OCI-LY7 (cell line): ENCODE results near the gene RPS8. TPM values are rescaled to one million over a fixed set of nuclear protein-coding genes. Genes with fewer than 3 reads are reported as not detected.
"Not testable (repeated sequence)": the region's sequence is repeated elsewhere in the genome, so short reads cannot be mapped to it uniquely, and the experiment has no call there.

Experiments
- BruUV-seq: library from RNA; stranded (reverse); fragments of 400-500 nt; replicated peaks from 2 replicates; lab custom pipeline; 2021; lab: Mats Ljungman, UMichigan
- CTCF ChIA-PET: fragments of 300-600 bp; sonication (Branson Sonifier 250); formaldehyde crosslinking; loops from one replicate; lab custom pipeline; 2022; ENCODE audit warnings: antibody characterized with exemption; ENCODE audit not compliant: unreplicated experiment; lab: Charles Lee
- POLR2A ChIA-PET: fragments of 300-600 bp; sonication (Branson Sonifier 250); formaldehyde crosslinking; loops from one replicate; lab custom pipeline; 2022; ENCODE audit warnings: antibody characterized with exemption; lab: Charles Lee
- DNase-seq: peaks from one replicate; pipeline ENCODE4 v3.0.0-alpha.2; 2015; ENCODE audit warnings: low spot score
- H2AFZ ChIP-seq: fragments of 200-600 bp; sonication (generic), shearing (Covaris generic); 2 replicates; pipeline ENCODE4 v1.6.1; 2014; ENCODE audit warnings: mild to moderate bottlenecking, antibody characterized with exemption, low read length, moderate library complexity
- H3K27ac ChIP-seq: fragments of 200-600 bp; sonication (generic); 2 replicates; pipeline ENCODE4 v1.5.1; 2014; ENCODE audit warnings: mixed run types, low read depth, mild to moderate bottlenecking, moderate library complexity, low read length, inconsistent platforms; ENCODE audit not compliant: poor library complexity, severe bottlenecking
- H3K36me3 ChIP-seq: fragments of 200-600 bp; sonication (generic); 2 replicates; pipeline ENCODE4 v1.6.1; 2014; ENCODE audit warnings: mild to moderate bottlenecking, antibody characterized with exemption, low read length, moderate library complexity, mixed read lengths; ENCODE audit not compliant: insufficient read depth
- H3K4me1 ChIP-seq: fragments of 200-600 bp; sonication (generic); 2 replicates; pipeline ENCODE4 v1.5.1; 2014; ENCODE audit warnings: mild to moderate bottlenecking, low read length; ENCODE audit not compliant: insufficient read depth, poor library complexity, severe bottlenecking
- H3K4me2 ChIP-seq: fragments of 200-600 bp; sonication (generic); 2 replicates; pipeline ENCODE4 v1.6.1; 2014; ENCODE audit warnings: mild to moderate bottlenecking, low read length
- H3K4me3 ChIP-seq: fragments of 200-600 bp; sonication (generic); 2 replicates; pipeline ENCODE4 v1.5.1; 2014; ENCODE audit warnings: mild to moderate bottlenecking, low read depth, low read length; ENCODE audit not compliant: poor library complexity, severe bottlenecking
- H3K79me2 ChIP-seq: fragments of 200-600 bp; sonication (generic); 2 replicates; pipeline ENCODE4 v1.6.1; 2016; ENCODE audit warnings: low read depth, mild to moderate bottlenecking, low read length, moderate library complexity, mixed read lengths; ENCODE audit not compliant: insufficient read depth
- H3K9me2 ChIP-seq: fragments of 200-600 bp; sonication (generic); 2 replicates; pipeline ENCODE4 v1.6.1; 2016; ENCODE audit warnings: mild to moderate bottlenecking, low read length, mixed read lengths; ENCODE audit not compliant: insufficient read depth
- H3K9me3 ChIP-seq: fragments of 200-600 bp; sonication (generic); 2 replicates; pipeline ENCODE4 v1.6.1; 2014; ENCODE audit warnings: mild to moderate bottlenecking, mixed run types, low read length, mixed read lengths
- H4K20me1 ChIP-seq: fragments of 200-600 bp; sonication (generic); 2 replicates; pipeline ENCODE4 v1.6.1; 2014; ENCODE audit warnings: mild to moderate bottlenecking, antibody characterized with exemption, low read length, moderate library complexity, mixed read lengths; ENCODE audit not compliant: insufficient read depth
- EZH2phosphoT487 ChIP-seq: fragments of 200-600 bp; sonication (generic); IDR thresholded peaks from 2 replicates; pipeline ENCODE4 v1.6.1; 2018; ENCODE audit warnings: low read depth, borderline replicate concordance, mild to moderate bottlenecking, mixed run types, antibody characterized with exemption, low read length, moderate library complexity, mixed read lengths
- intact Hi-C: fragments of 100-400 bp; cut with micrococcal nuclease; formaldehyde crosslinking; loops from one replicate; pipeline ENCODE4 v1.10.0; 2022; ENCODE audit not compliant: unreplicated experiment
- total RNA-seq, 2 experiments: library from RNA; depleted of rRNA in 1 of 2; stranded (reverse); fragments of >200 nt in 1 of 2; shearing (Covaris generic) in 1 of 2; gene quantifications; 2 replicates each; pipeline ENCODE4 v1.2.3, GENCODE V29; 2014 to 2022
- TF ChIP-seq, protein P1 (sequence below): fragments of 200-600 bp; sonication (generic); conservative IDR thresholded peaks from 2 replicates; pipeline ENCODE4 v1.5.1; 2014; ENCODE audit warnings: mild to moderate bottlenecking, antibody characterized with exemption, low read length, moderate library complexity, mixed read lengths

Gene RPS8
- total RNA-seq, 2 experiments from 2014 or later: 2,707 to 4,355 TPM

- CTCF ChIA-PET: interaction anchor here (0.6 to 1.3 kb wide), 3 partner anchors 22 to 512 kb away, joined by 3 to 13 read pairs (median 7); partner anchors contain the start of gene PLK3
These were observed 46.9 kb downstream of the RPS8 start for GRCh38 chr1:44822131-44822701.

DNA sequence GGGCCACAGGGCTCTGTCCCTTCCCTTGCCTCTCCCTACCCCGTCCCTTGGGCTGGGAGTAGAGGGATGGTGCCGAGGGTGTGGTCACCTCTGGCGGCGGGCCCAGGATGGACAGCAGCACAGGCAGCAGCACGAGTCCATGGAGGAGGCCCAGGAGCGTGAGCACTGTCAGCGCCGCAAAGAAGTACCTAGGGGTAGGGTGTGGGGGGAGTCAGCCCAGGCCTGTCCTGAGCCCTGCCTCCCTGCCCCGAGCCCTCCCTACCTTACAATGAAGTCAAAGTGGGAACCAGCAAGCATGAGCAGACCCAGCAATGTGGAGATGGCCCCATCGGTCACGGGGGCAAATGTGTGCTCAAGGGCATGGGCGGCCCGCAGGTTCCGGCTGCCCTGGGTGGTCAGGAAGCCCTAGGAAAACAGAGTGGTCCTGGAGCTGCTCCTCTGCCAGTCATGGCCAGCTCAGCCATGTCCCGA is 47.7 kb downstream of the RPS8 start:
- Histone ChIP-seq H3K79me2 (no peaks in the 10 kb centered on the region), H3K4me1 (peaks cover 31% of the 10 kb centered on the region), H4K20me1 (no peaks in the 10 kb centered on the region), H3K4me2 (no peak overlapping the region), H2AFZ (no peak overlapping the region), H3K9me3 (no peaks in the 10 kb centered on the region), H3K9me2 (no peaks in the 10 kb centered on the region), H3K36me3 (no peaks in the 10 kb centered on the region), H3K27ac (no peak overlapping the region), H3K4me3 (no peak overlapping the region)
- TF ChIP-seq, protein P1, sequence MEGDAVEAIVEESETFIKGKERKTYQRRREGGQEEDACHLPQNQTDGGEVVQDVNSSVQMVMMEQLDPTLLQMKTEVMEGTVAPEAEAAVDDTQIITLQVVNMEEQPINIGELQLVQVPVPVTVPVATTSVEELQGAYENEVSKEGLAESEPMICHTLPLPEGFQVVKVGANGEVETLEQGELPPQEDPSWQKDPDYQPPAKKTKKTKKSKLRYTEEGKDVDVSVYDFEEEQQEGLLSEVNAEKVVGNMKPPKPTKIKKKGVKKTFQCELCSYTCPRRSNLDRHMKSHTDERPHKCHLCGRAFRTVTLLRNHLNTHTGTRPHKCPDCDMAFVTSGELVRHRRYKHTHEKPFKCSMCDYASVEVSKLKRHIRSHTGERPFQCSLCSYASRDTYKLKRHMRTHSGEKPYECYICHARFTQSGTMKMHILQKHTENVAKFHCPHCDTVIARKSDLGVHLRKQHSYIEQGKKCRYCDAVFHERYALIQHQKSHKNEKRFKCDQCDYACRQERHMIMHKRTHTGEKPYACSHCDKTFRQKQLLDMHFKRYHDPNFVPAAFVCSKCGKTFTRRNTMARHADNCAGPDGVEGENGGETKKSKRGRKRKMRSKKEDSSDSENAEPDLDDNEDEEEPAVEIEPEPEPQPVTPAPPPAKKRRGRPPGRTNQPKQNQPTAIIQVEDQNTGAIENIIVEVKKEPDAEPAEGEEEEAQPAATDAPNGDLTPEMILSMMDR: no peak
- TF ChIP-seq EZH2phosphoT487: no peak
- DNase-seq: no peak
- no TSS peak for BruUV-seq
- intact Hi-C loops: no loop called here
- CTCF ChIA-PET: interaction anchor here (0.6 to 1.3 kb wide), 2 partner anchors 23 to 511 kb away, joined by 3 to 7 read pairs; partner anchors contain the start of gene PLK3
- POLR2A ChIA-PET: interaction anchor here (0.9 to 6.7 kb wide), 3 partner anchors 91 to 101 kb away, joined by 3 to 83 read pairs (median 4); no protein-coding TSS in a partner anchor

More at GRCh38 chr1:44822131-44822701, 46.9 kb downstream of the RPS8 start:
- Histone ChIP-seq H3K4me2 (no peak overlapping the region), H3K4me1 (peaks cover 31% of the 10 kb centered on the region), H4K20me1 (no peaks in the 10 kb centered on the region), H3K4me3 (no peak overlapping the region), H3K27ac (no peak overlapping the region), H2AFZ (no peak overlapping the region), H3K9me2 (no peaks in the 10 kb centered on the region), H3K79me2 (no peaks in the 10 kb centered on the region), H3K36me3 (no peaks in the 10 kb centered on the region), H3K9me3 (no peaks in the 10 kb centered on the region)
- intact Hi-C loops: no loop called here
- no peak for TF ChIP-seq EZH2phosphoT487
- TF ChIP-seq, protein P1: no peak
- POLR2A ChIA-PET: interaction anchor here (0.6 to 6.7 kb wide), 7 partner anchors 13 to 792 kb away, joined by 3 to 83 read pairs (median 4); partner anchors contain the start of gene BTBD19
- no peak for DNase-seq
- no TSS peak for BruUV-seq

DNA sequence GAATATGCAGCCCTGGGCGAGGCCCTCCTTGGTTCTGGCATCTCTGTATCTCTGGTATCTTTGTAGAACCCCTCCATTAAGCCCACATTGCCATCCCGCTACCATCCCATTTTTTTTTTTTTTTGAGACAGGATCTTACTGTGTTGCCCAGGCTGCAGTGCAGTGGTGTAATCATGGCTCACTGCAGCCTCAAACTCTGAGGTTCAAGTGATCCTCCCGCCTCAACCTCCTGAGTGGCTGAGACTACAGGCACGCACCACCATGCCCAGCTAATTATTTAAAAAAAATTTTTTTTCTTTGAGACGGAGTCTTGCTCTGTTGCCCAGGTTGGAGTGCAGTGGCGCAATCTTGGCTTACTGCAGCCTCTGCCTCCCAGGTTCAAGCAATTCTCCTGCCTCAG is 49.1 kb downstream of the RPS8 start:
- H3K4me1 ChIP-seq: peaks cover 20% of the 10 kb centered on the region
- H2AFZ ChIP-seq, intact Hi-C loops, H3K4me2 ChIP-seq, H4K20me1 ChIP-seq, CTCF ChIA-PET, BruUV-seq, H3K36me3 ChIP-seq, H3K9me2 ChIP-seq, H3K27ac ChIP-seq, POLR2A ChIA-PET, H3K79me2 ChIP-seq, H3K4me3 ChIP-seq, DNase-seq, H3K9me3 ChIP-seq: not testable (repeated sequence)
